Measurements from ENCODE around the gene OBSCN.

Gene OBSCN

DNA sequence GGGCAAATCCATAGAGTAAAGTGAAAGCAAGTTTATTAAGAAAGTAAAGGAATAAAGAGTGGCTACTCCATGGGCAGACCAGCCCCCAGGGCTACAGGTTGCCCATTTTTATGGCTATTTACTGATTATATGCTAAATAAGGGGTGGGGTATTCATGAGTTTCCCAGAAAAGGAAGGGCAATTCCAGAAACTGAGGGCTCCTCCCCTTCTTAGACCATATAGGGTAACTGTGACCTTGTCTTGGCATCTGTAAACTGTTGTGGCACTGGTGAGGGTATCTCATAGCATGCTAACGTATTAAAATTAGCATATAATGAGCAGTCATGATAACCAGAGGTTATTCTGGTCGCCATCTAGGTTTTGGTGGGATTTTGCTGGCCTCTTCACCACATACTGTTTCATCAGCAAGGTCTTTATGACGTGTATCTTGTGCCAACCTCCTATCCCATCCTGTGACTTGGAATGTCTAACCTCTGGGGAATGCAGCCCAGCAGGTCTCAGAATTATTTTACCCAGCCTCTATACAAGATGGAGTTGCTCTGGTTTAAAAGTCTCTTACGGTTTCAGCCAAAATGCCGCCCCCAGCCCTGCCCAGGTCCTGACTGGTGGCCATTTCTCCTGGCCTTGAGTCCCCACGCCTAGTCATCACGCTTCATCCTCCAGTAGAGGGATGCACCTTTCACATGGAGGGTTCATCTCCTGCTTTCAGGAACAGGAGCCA lies 209.8 kb downstream of the OBSCN start:
- no peak for DNase-seq (ENCODE audit: low read depth)

DNA sequence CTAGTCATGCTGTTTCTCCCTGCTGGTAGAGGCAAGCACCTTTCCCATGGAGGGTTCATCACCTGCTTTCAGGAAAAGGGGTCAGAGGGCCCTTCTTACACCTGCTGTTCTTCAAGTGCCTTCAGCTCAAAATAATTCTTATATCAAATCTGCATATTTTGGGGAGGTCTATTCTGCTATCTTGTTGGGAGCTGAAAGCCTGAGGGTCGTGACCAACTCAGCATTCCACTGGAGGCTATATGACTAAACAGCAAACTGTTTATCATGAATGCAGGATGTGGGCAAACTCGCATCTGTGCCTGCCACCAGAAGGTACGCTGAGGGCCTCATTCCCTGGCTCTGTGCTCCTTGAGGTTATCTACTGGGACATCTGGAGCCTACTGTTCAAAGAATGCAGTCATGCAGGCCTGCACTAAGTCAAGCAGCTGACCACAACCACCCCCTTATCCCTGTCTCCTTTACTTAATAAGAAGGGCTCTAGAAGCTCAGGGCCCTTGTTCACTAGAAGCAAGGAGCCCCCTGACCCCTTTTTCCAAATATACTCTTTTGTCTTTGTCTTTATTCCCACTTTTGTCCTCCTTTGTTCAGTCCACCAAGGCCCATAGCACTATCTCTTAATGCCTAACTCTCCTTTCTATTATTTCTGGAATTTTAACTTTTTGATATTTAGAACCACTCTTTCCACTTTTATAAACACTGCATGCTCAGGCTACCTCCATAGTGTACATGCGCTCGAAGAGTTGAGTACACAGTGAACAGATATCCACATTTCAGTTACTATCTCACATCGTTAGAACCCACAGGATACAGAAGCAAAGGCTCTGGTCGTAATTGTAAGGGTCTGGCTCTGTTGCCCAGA lies 213.4 kb downstream of the OBSCN start:
- no peak for DNase-seq (ENCODE audit: low read depth)

DNA sequence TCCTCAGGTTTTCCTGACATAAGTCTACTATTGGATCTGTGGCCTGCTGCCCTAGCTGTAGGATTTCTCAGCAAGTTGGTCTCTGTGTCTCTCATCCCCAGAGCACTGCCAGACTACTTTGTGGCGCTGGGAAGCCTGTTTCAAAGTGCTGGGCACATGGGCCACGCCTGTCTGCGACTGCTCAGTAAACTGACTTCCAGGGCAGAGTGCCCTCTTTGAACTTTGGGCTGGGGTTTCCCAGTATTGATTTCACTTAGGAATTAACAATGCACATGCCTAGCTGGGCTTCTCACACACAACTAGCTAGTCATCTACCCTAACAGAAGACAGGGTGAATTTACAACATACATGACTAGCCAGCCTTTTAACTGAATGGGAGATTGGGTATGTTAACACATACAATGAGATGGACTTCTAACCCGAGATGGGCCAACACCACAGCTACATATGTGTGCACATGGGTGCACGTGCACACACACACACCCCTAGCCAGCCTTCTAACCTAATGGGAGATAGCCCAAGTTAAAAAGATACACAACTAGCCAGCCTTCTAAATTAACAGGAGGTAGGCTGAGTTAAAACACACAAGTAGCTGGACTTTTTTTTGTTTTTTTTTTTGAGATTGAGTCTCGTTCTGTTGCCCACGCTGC lies 215.7 kb downstream of the OBSCN start:
- DNase-seq (ENCODE audit: low read depth): no peak

DNA sequence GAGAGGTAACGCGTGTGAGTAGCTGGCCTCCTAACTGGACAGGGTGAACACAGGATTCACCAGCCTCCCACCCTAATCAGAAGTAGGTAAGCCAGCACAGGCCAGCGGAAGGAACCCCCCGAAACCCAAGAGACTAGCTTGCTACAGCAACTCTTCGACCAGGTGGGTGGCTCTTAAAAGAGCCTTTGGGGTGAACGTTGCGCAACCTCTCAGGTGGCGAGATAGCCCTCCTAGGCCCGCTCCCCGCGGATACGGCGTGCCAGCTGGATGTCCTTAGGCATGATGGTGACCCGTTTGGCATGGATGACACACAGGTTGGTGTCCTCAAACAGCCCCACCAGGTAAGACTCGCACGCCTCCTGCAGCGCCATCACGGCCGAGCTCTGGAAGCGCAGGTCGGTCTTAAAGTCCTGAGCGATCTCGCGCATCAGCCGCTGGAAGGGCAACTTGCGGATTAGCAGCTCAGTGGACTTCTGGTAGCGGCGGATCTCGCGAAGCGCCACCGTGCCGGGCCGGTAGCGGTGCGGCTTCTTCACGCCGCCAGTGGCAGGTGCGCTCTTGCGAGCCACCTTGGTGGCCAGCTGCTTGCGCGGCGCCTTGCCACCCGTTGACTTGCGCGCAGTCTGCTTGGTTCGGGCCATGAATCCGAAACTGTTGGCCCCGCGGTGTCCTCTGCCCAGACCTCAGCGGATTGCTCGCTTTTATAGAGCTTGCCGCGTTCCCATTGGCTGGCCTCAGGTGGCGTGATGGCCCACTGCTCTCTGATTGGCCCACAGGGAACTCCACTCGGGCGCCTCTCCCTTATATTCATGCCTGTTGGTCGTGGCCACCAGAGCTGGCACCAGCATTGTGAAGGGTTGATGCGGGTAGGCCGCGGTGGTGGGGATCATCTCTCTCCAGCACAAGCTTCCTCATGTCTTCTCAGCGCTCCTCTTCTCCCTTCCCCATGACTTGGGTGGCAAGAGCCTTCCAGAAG lies 217.1 kb downstream of the OBSCN start:
- DNase-seq (ENCODE audit: low read depth): no peak

DNA sequence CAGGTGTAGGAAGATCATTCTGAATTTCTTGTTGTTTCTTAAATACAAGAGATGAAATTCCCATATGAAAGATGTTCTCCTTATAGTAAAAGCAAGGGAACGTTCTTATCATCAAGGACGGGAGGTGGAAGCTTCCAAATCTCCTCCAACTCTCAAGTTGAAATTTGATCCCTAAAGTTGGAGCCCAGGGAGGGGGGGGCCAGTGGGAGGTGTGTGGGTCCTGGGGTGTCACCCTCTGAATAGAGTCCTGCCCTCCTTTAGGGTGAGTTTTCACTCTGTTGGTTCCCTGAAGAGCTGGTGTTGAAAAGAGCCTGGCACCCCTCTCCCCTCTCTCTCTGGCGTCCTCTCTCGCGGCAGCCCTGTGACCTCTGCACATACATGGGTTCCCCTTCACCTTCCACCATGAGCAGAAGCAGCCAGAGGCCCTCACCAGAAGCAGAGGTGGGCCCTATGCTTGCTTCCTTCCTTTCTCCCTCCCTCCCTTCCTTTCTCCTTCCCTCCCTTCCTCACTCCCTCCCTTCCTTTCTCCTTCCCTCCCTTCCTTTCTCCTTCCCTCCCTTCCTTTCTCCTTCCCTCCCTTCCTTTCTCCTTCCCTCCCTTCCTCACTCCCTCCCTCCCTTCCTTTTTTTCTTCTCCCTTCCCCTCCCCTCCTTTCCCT lies 218.8 kb downstream of the OBSCN start:
- DNase-seq (ENCODE audit: low read depth): no peak

DNA sequence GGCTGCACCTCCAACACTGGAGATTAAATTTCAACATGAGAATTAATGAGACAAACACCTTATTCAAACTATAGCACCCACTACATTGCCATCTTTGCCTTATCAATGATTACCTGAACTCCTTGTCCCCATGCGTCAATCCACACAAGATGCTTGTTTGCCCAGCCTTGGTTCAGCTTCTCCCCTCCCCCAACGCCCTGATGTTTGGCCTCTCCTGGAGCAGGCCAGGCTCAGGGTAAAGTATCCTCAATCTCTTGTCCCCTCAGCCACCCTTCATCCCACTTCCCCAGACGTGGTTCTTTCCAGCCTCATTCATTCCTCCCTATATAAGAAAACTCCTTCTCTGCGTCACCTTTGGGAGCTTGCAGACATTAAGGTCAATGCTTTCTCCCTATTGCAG lies 220.6 kb downstream of the OBSCN start:
- DNase-seq (ENCODE audit: low read depth): no peak

Data from stimulated activated CD8-positive, alpha-beta memory T cell treated with anti-CD3 and anti-CD28 coated beads, Interleukin-12 subunit alpha, Interleukin-12 subunit beta, amount 100 ng/mL, for 4 hours (primary cell).